ENCODE data around the gene MLLT1.

- TF ChIP-seq CTCF (IDR thresholded peaks at IDR 0.05) (peak in 1 of 7 experiments; percentile 4), POLR2A (IDR thresholded peaks at IDR 0.05) (no peak), POLR2AphosphoS5 (IDR thresholded peaks at IDR 0.05) (no peak), EP300 (IDR thresholded peaks at IDR 0.05) (no peak)
Measured at GRCh38 chr19:6238643-6239281, 41.0 kb downstream of the MLLT1 start.

All from stomach (tissue), 4 donors.